Mesenteric fat pad (tissue), 1 donor: ENCODE measurements around the gene IL18BP. TPM values are rescaled to one million over a fixed set of nuclear protein-coding genes. Genes with fewer than 3 reads are reported as not detected.
A peak's percentile ranks its signal among the peaks of the same experiment; 100 is the strongest.

Experiments
- DNase-seq: peaks from one replicate; pipeline ENCODE4 v3.0.0-alpha.2; 2020; ENCODE audit warnings: low spot score
- total RNA-seq: library from RNA; stranded (reverse); fragmentation: NEBNext Ultra II Directional; extraction: Animal tissue kit (Norgen Biotek cat#: 25700); gene quantifications from one replicate; pipeline ENCODE4 v1.2.1, GENCODE V29; 2021
- donor health status: DM: yes; HTN: yes; CAD: no.

IL18BP gene
- total RNA-seq, 1 donor from 2014 or later, result 13.1 TPM

DNA sequence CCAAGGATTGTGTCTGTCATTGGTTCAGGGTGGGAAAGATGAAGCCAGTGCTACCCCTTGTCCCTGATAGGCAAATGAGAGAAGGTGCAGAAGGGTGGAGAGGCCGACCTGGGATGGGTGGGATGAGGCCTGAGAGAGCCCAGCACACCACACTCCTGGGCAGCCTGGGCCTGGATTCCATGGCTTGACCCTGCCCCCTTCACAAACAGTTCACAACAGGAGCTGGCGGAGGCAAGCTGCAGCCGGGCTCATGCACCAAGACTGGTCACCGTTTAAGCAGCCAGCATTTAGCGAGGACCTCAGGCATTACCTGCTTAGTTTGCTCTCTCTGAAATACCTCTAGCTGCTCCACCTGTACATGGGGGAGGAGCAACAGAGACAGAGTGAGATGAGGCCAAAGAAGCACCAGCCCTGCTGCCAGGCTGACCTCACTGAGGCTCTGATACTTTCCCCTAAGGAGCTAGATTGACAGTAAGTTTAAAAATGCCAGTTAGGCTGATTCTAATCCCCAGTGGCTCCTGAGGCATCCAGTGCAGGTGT is 13.5 kb downstream of the IL18BP start:
- no peak for DNase-seq

DNA sequence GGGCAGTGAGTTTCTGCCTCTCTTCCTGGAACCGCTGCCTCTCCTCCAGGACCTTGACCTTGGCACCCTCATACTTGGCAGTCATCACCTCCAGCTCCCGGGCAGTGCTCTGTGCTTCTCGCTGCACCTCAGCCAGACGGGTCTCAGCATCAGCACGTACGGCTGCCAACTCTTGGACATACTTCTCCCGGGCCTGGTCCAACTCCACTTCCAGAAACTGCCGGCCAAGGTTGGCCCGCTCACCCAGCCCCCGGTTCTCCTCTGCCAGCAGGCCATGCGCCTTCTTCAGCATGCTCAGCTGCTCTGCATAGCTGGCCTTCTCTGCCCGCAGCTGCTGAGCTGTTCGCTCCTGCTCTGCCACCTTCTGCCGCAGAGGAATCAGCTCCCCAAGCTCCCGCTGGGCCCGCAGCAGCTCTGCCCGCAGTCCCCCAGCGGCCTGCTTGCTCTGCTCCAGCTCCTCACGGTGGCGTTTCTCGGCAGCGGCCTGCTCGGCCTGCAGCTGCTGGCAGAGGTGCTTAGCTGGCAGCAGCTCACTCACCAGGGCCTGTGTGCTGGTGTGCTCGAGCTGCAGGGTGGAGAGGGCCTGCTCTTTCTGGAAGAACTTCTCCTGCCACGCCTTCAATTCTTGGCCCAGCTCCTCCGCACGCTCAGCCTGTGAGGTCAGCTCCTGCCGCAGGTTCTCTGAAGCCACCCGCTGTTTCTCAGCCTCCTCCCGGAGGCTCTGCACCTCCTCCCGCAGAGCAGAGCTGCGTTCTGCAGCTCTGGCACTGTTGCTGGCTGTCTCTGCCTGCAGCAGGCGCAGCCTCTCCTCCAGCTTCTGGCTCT is 14.4 kb downstream of the IL18BP start:
- no peak for DNase-seq

DNA sequence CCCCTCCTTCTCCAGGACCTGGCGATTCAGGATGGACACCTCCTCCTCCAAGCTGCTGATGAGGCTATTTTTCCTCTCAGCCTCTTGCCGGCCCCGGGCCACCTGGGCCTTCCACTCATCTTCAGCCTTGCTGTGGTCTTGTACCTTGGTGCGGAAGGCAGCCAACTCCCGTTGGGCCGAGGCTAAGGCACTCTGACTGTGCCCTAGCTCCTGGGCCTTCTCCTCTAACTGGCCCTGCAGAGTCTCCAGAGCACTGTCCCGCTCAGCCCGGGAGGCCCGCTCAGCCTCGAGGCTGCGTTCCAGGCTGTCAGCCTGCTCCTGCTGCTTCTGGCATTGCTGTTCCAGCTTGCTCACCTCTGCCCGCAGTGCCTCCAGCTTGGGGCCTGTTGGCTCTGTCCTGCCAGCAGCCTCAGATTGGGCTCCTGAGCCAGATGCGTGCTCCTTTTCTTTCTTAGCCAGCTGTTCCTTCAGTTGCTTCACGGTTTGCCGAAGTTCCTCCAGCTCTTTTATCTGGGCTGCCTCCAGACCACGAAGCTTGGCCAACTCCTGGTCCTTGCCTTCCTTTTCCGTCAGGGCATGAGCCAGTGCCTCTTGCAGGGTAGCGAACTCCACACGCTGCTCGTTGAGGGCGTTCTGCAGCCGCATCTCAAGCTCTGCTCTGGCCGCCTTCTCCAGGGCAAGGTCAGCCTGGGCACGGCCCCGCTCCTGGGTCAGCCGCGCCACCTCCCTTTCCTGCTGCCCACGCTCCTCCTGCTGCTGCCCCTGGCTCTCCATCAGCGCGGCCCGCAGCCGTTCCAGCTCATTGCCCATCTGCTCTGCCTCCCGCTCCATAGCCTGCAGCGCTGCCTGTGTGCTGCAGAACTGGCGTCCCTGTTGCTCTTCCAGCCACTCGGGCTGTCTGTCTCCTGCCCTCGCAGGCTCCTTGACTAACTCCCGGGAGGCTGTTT is 15.3 kb downstream of the IL18BP start:
- DNase-seq, result no peak

DNA sequence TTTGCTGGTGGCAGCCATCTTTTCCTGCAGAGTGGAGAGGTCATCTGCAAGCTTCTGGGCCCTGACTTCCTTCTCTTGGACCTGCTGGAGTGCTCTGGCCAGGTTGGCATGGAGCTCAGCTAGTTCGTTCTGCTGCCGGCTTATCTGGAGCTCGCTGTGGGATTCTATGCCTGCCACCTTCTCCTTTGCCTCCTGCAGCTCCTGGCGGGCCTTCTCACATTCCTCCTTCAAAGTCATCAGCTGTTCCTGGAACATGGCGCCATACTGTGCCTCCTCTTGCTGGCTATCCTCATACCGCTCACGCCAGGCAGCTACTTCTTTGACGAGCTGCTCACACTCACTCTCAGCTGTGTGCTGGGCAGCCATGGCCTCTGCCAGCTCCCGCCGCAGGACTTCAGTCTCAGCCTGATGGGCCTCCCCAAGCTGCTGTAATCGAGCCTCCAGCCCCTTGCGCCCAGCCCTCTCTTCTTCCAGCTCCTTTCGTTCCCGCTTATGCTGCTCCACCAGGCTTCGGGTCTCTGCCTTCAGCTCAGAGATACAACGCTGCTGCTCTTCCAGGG is 16.1 kb downstream of the IL18BP start:
- no peak for DNase-seq

DNA sequence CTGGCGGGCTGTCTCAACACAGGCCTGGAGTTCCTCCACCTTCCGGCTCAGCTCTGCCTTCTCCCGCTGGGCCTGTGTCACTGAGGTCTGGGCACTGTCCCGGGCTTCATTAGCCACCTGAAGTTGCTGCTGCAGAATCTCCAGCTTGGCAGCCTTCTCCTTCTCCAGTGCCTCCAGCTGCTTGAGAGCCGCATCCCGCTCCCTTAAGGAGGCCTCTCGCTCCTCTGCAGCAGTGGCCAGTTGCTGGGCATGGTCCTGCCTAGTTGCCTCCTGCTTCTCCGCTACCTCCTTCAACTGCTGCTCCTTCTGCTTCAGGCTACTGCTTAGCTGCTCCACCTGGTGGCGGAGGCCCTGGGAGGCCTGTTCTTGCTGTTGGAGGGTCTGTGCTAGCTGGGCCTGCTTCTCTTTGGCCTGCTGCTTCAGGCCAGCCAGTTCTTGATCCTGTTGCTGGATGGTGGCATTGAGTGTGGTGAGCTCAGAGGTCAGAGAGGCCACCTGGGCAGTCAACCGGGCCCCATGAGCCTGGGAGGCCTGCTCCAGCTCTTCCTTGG is 16.9 kb downstream of the IL18BP start:
- peak; percentile 68 for DNase-seq

DNA sequence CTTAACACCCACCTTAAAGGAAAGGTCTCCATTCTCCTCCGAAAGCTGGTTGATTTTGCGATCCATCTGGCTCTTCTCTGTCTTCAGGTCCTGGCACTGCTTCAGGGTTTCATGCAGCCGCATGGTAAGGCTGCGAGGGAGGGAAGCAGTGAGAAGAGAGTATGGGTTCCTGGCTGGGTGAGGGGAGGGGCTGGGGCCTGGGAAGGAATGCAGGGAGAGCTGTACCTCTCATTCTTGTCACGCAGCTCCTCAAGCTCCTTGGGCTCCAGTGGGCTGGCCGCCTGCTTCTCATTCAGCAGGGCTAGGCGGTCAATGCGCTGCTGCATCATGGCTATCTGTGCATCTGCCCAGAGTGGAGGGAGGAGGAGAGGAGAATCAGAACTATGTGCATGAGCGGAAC is 19.5 kb downstream of the IL18BP start:
- no peak for DNase-seq

DNA sequence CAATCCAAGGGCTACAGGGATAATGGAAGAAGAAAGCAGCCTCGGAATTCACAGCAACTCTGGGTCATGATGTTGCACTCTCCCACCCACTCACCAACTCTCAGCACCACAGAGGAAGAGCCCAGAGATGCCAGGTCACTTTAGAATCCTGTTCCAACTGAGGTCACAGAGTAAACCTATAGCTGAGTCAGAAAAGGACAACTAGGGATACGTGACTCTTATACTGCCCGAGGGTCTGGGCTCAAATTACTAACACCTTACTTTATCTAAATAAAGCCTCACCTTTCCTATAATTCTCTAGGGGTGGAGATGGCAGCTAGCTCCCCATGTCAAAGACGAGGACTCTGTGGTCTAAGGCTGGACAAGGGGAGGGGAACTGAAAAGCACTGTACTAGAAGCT is 24.6 kb downstream of the IL18BP start:
- no peak for DNase-seq

DNA sequence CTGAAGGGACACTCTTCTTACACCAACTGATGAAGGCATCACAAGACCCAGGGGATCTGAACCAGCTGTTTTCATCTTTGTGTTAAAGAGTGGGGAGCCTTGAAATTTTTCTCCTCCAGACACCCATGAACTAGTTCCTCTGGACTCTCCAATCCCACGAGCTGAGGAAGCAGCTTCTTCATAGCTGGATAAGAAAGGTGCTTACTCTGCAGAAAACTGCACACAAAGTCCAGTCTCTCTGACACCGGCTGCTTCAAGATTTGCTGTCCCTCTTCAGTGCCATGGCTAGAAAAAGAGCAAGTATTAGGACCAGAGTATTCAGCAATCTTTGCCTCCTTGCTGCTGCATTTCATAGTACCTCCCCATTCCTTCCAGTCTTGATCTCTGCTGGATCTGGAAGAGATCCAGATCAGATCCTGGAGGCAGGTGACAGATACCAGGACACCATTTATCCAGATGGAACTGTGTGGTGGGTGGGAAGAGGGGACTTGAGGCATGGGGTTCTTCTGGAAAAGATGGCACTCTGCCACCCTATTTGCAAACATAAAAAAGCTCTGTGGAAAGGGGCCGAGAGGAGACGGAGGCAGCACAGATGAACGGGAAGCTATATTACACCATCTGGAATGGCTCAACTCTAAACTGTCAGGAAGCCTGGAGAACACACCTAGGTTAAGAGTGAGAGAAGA is 25.5 kb downstream of the IL18BP start:
- no peak for DNase-seq

DNA sequence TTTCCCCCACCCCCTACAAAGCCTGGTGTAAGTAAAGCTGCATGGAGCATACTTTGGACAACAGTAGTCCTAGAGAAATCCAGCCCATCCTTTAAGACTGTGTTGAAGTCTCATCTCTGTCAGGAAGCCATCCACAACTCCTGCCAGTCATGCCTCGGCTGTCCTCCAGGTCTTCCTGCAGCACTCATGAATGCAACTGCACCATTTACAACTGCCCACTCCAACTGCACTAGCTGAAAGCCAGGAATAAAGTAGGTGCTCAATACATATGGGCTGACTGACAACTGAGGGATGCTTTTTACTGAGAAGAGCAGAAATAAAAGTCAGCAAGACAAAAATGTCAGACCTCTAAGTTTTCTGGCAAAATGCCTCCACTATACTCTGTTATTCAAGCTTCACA is 27.4 kb downstream of the IL18BP start:
- no peak for DNase-seq

DNA sequence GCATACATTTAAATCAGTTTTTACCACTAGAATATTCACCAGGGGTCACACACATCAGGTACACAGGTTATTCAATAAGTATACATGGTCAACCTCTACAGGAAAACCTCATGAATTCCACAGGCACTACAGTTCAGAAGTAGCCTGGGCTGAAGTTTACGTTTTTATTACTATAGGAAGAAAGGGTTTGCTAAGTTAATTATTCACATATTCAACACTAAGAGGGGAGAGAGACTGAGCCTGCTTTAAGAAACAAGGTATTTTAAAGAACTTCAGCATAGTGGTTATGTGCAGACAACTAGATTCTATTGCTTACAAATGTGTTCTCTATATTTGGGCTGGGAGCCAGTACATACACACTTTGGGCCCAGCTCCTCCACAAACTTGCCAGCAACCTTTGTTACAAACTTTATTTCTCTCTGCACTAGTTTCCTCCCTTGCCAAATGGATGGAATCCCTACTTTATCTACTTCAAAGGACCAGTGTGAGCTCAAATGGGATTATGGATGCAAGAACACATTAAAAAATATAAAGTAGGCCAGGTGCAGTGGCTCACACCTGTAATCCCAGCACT is 31.9 kb downstream of the IL18BP start:
- DNase-seq, result no peak

DNA sequence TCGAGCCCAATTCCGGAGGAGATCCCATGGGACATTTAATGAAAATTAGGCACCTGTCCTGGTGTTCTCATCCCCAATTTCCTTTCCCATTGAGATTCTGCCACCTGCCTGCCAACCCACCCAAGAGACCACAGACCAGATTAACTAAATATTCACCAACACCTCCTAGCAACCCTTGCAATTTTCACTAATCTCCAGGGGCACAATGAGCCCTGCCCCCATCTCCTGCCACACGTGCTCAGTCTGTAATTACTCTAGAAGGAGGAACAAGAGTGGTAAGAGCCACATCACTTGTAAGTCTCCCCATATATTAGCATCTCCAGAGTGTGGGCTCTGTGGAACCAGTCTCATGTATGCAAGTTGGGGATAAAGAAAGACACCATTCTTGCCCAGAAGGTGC is 38.0 kb downstream of the IL18BP start:
- DNase-seq, result peak; percentile 24

DNA sequence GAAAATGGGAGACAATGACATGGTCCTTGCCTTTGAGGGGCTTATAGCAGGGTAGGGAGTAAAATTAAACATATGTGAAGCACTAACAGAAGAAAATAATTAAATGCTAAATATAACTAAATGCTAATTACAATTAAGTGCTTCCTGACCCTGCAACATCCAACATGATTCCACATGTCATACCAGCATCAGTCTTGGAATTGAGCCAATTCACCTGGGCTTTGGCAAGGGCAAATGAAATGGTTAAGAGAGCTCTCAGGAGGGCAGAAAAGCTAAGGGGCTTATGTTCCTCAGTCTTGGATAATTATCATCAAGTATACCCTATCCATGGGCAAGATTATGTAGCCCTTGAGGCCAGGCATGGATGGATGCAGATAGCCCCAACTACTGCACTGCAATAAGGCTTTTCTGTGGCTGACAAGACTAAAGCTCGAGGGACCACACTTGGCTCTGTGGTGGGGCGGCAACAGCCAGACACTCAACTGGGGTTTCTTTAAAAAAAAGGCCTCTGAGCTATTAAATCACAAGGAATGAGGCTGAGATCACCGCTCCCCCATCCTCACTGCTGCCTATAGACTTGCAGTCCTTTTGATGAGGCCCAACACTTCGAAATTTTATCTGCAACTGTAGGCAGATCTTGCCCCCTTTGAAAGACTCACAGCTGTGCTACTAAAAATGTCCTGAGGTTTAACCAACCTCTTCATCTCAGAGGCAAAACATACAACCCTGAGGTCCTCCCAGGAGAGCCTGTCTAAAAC is 39.0 kb downstream of the IL18BP start:
- DNase-seq, result peak; percentile 81

DNA sequence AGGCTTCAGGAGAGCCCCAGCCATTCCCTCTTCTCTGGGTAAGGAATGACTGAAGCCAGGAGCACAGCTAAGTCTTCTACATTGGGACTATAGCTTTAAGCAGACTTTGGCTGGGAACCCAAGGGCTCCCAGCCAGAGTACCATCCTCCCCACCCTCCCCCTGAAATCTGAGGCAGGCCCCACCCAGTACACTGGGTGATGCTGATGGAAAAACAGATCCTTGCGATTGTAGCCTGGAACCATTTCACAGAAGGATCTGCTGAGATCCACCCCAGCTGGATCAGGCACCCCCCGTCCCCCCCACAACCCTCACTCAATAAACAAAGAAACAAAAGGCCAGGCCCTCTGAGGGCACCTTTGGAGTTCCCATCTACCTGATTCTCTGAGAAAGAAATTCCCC is 39.8 kb downstream of the IL18BP start:
- DNase-seq, result peak; percentile 84

DNA sequence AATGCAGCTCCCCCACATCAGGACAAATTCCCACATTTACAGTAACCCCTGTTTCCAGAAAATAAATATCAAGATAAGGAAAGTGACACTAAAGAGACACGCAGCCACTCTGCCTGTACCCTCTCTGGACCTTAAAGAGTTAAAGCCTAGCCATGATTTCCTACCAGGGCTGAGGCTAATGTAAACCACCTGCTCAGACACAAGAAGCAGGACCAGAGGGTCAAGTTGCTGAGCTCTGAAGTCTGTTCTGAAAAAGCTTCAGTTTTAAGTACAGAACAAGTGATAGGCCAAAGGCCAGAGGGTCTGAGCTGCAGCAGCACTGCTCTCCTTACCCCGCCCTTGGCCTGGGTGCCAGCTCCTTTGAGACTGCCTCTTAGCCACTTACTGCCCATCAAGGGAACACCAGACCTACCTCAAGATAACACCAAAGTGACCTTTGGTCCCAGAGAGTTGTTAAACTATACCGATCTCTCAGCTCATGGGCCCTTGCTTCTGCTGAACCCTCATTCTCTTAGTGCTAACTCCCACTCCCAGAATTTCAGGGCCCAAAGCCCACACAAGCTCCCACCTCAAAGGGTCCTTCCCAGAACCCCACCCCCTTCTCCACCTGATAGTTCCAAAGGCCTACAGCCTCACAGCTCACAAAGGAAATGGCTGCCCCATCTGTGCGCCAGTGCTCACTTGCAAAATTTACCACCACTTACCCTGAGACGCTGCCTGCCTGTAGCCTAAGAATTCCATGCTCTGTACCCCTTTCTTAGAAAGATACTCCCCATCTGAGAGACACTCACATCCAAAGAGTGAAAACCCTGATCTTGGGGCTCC is 40.5 kb downstream of the IL18BP start:
- DNase-seq, result no peak

DNA sequence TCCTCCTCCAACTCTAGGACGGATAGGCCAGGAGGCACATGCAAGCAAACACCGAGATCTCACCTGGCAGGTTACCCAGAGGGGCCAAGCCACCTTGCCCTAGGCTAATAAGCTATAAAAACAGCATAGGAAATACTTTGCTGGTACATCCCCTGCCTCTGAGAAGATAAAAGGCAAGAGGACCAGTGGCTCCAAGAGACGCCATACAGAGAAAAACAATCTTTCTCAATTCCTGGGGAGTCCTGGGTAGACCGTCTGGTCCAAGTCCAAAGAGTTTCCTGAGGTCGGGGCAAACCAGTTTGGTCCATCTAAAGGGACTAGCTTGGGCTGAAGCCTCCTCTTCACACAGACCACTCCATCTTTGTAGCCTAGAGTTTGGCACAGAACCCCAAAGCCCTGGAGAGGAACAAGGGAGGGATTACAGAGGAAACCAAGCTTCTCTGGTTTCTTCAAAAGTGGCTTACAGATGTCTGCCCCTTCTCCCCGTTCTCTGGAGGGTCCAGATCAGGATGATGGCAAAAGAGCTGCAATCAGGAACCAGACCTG is 41.2 kb downstream of the IL18BP start:
- no peak for DNase-seq

DNA sequence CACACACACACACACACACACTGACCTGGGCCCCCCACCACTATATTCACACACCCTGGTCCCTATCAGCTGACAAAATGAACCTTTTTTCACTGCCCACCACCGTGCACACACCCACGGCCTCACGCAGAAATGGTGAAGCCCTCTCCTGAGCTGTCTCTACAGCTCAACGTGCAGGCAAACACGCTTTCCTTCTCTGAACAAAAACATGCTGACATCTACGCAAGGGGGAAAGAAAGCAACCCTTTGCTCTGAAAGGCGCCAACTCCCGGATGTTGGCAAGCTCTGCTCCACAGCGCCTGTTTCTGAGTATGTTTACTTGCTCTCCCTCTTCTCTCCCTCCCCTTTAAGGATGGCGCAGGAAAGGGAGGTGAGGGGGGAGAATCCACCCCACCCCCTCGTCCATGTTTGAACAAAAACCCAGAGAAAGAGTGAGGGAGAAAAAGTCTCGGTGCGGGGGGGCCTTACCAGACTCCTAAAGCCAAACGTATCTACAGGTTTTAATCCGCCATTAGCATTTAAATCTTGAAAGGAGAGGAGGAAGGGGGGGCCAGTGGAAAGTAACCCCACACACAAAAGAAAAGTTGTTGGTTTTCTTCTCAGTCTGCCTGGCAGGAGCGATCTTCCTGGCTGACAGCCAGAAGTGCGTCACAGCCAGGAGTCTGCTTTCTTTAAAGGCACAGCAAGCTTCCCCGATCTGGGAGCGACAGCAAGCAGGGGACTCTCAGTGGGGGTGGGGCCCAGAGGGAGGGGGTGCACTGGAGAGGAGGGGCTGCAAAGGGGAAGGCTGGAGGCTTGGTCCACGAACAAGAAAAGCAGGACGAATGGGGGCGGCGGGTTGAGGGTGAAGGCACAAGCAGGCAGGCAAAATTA is 42.0 kb downstream of the IL18BP start:
- DNase-seq, result peak; percentile 97

DNA sequence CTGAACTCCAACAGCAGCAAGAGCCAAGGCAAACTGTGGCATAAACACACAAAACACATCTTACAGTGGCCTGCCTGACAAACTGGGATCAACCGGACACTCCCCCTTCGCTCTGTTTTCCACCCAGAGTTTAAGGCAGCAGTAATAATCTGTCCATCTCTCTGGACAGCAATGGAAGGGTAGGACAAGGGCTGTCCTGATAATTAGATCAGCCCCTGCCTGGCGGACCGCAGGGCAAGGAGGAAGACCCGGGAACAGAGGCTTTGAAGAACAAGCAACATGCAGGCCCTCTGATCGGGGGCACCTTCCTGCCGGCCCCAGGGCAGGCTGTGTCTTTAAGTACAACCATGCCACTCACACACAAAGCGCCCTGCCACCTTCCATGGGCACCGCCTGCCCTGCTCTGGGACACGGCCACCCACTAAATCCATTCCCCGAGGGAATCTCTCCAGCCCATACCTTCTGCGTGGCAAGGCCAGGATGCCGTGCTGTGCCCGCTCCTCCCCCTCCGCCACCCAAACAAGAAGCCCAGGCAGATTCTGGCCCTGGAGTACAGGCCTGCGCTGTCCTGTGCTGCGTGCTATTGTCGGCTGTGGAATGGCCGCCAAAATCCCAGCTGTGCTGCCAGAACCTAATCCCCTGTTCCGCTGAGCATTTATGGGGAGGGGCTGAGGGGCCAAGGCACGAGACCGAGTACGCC is 42.8 kb downstream of the IL18BP start:
- no peak for DNase-seq
